HG02623 (cell line): ENCODE results near the gene ADCYAP1.
"Not testable (repeated sequence)": the region's sequence is repeated elsewhere in the genome, so short reads cannot be mapped to it uniquely, and the experiment has no call there.

Experiments
- ATAC-seq: cut with Tn5 transposase; IDR thresholded peaks from one replicate; pipeline ENCODE4 v1.9.1; 2021; ENCODE audit warnings: moderate library complexity; ENCODE audit not compliant: unreplicated experiment

The ADCYAP1 gene

GRCh38 chr18:904218-905090 lies at the start of gene ADCYAP1:
Gene ADCYAP1, plus strand, starts transcription at chr18:904871. Its CDS starts 516 bp downstream, at chr18:905387.
- ATAC-seq = no peak

GRCh38 chr18:857986-858385 lies 46.7 kb upstream of the ADCYAP1 start:
- ATAC-seq = no peak

GRCh38 chr18:864872-865273 lies 39.8 kb upstream of the ADCYAP1 start:
- ATAC-seq = peak; percentile 89

GRCh38 chr18:867257-867656 lies 37.4 kb upstream of the ADCYAP1 start:
- ATAC-seq = no peak

- ATAC-seq = not testable (repeated sequence)
Observed at GRCh38 chr18:873426-873825, 31.2 kb upstream of the ADCYAP1 start.

GRCh38 chr18:875912-876311 lies 28.8 kb upstream of the ADCYAP1 start:
- ATAC-seq = no peak

- no peak for ATAC-seq
Observed at GRCh38 chr18:877238-877637, 27.4 kb upstream of the ADCYAP1 start.

GRCh38 chr18:886076-886475 lies 18.6 kb upstream of the ADCYAP1 start:
- ATAC-seq = no peak

- ATAC-seq = no peak
Observed at GRCh38 chr18:887716-888115, 17.0 kb upstream of the ADCYAP1 start.

- ATAC-seq = no peak
Observed at GRCh38 chr18:892316-892715, 12.4 kb upstream of the ADCYAP1 start.

- no peak for ATAC-seq
Observed at GRCh38 chr18:896315-896714, 8.4 kb upstream of the ADCYAP1 start.

GRCh38 chr18:901761-902160 lies 2.9 kb upstream of the ADCYAP1 start:
- no peak for ATAC-seq

- ATAC-seq = no peak
Observed at GRCh38 chr18:902229-902628, 2.4 kb upstream of the ADCYAP1 start.

GRCh38 chr18:903701-904100 lies 970 bp upstream of the ADCYAP1 start:
- no peak for ATAC-seq

GRCh38 chr18:905307-905947 lies 756 bp downstream of the ADCYAP1 start:
- no peak for ATAC-seq

- no peak for ATAC-seq
Observed at GRCh38 chr18:905948-906415, 1.3 kb downstream of the ADCYAP1 start.

- no peak for ATAC-seq
Observed at GRCh38 chr18:906416-907114, 1.9 kb downstream of the ADCYAP1 start.

GRCh38 chr18:907115-907884 lies 2.6 kb downstream of the ADCYAP1 start:
- no peak for ATAC-seq

- ATAC-seq = no peak
Observed at GRCh38 chr18:907885-908757, 3.5 kb downstream of the ADCYAP1 start.
